LoVo (cell line): Measurements from ENCODE around the gene ARHGAP20.
"Not testable (repeated sequence)": the region's sequence is repeated elsewhere in the genome, so short reads cannot be mapped to it uniquely, and the experiment has no call there.

Experiments
- DNase-seq: peaks from one replicate; pipeline ENCODE4 v3.0.0-alpha.2; 2016; ENCODE audit warnings: low spot score

The ARHGAP20 gene

DNA sequence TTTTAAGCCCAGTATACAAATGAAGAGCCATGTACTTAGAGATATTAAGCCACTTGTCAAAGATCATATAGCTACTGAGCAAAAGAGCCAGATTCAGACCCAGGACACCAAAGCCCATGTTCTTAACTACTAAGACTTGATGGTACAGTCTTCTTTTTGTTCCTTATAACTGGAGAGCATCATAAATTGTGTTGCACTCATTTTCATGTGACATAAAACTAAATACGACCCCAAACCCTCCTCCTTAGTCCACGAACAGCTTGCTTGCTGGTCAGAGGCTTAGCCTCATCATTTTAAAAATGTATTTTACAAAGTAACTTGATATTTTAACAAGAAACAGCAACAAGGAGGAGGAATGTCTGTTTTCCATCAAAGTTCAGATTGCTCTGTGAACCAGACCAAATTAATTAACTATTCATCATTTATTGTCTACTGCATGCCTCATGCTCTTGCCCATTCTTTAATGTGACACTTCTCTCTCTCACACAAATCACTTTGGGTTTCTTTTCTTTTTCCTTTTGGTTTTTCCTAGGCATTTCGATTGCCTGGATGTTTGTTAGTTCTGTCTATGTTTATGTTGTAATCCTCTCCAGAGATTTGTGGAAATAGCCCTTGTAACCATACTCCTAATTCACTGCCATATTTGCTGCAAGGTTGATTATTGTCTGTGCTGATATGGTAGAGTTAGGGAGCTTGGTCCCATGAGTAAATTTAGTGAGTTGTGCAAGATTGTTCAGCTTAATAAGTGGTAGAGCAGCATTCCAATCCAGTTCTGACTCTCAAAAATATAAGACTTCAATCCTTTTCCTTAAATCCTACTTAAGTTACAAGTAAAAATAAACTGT, 8.4 kb upstream of the ARHGAP20 start:
- DNase-seq, result no peak

DNA sequence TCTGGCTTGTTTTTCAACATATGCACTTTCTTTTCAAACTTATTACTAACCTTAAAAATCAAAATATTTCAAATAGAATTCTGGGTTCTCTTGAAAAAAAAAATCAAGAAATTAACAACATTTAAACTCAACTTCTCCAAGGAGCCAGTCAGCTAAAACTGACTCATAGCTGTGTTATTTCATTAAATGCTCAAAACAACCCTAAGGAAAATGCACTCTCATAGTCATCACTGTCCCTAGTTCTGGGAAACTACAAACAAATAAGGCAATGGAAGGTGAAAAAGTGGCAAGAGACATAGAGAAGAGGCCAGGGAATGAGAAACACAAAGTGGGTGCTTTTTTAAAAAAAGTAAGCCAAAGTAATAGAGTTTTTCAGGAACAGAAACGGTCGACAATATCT, 4.1 kb upstream of the ARHGAP20 start:
- DNase-seq, result no peak

DNA sequence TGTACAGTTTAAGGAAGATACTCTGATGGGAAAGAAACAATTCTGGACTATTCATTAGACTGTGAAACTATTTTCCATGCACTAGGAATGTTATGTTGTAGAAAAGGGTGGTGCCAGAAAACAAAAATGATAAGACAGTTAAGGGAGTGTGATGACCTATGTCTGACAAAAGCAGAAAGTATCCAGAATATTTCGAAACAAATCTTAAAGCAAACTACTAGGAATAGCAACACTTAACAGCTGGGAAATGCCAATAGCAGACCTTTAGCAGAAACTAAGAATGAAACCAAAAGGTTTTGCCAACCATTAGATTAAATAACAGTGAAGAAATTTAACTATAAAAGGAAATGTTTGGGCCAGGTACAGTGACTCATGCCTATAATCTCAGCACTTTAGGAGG, 3.3 kb upstream of the ARHGAP20 start:
- DNase-seq, result no peak

DNA sequence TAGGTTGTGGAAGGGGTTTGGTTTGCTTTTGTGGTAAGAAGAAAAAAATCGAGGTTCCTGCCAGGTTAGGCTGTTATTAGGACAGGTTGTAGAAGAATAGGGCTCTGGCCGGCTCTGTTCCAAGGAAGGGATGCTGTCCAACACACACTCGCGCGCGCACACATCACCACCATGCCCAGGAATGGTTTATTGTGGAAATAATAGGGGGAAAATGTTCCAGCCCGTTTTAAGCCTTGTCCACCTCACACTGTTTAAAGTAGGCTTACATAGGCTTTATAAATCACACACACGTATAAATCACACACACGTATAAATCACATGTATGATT, 1.2 kb upstream of the ARHGAP20 start:
- no peak for DNase-seq

DNA sequence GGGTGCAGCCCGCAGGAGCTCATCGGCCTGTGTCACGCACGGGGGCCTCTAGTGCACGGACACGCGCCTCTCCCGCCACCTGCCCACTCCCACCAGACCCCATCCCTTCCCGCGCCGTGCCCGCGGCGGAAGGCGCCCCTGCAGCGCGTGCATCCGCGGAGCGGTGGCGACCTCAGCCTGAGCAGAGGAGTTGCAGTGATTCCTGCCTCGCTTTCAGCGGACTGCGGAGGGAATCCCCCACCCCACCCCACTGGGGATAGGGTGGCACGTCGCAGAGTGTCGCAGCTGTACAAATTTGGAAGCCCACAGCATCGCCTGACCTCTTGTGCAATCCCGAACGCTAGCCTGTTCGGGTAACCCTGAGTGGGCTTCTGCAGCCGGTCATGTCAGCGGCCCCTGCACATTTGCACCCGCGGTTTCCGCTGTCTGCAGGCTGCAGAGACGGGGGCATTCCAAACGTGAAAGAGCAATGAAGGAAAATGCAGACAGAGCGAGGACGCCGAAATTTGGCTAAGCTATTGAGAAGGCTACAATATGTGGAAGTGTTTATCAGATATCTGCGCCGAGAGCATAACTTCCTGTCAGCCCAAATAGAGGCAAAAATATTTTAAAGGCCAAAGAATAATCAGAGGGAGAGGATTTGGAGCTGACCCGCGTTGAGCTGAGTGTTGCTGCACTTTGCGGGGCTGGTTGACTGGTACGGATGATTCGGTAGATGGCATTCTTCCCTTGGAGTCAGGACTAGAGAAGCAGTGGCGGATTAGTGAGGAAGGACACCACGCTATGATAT, 617 bp upstream of the ARHGAP20 start:
- DNase-seq, result no peak

DNA sequence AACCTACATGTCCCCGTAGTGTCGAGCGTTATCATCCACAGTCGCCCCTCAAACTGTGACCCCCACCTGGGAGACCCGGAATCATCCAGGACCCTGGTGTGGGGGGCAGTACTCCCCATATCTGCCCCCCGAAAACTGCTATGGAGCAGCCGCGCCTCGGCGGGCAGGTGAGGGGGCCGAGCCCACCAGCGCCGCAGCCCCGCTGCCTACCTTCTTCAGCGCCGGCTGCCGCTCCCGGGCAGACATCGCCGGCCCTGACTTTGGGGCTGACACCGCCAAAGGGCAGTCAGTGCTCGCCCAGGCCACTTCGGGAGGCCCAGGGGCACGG, 825 bp downstream of the ARHGAP20 start:
- no peak for DNase-seq

DNA sequence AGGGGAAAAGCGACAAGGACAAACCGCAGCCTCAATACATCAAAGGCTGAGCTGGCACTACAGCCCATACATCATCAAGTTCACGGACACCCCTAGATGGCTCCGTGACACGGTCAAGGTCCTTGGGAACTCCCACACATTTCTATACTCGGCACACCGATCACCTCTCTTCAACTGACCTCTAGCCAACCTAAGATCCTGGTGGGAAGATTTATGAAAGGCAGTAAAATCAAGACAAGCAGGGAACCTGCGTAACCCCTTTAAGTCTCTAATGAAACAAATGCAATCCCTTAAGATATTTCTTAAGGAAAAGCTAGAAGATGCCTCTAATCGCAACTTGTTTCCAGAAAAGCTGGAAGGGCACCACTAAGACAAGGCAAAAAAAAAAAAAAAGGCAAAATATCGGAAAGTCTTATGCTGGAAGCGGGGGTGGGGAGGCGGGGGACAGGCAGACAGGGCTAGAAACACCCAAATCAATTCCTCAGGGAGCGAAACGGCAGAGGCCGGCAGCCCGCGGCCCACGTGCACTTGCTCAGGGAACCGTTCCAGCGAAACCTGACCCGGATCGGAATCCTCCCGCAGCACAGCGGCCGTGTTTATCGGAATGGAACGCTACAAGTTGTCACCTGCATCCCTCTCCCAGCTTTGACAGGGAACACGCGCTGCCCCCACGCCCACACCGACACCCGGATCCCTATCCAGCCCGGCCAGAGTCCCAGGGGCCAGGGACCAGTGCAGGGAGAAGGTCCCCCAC, 1.4 kb downstream of the ARHGAP20 start:
- DNase-seq, result no peak

DNA sequence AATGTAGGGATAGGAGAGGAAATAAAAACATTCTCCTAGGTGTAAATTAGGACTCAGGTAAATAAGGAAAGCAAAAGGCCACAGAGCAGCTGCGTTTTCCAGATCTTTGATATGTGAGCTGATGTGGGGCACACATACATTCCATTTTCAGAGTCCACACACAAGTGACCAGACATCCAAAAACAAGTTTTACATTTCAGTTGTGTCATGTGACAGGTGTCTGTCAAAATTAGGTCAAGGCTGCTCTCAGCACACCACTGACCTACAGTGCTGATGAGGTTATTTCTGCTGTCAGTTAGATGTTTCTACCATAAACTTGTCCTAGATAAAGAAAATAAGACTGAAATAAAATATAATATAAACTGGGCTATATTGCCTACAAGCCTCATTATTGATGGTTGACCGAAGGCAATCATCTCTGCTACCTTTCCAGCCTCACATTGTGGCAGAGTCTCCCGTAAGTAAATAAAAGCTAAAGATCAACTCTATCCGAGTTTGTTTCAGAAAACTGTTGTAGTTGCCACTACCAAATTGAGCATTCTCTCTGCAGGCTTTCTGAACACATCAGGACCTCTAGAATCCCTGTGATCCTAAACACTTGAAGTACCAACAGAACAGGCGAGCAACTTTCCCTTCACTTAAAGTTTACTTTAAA, 7.9 kb downstream of the ARHGAP20 start:
- no peak for DNase-seq

DNA sequence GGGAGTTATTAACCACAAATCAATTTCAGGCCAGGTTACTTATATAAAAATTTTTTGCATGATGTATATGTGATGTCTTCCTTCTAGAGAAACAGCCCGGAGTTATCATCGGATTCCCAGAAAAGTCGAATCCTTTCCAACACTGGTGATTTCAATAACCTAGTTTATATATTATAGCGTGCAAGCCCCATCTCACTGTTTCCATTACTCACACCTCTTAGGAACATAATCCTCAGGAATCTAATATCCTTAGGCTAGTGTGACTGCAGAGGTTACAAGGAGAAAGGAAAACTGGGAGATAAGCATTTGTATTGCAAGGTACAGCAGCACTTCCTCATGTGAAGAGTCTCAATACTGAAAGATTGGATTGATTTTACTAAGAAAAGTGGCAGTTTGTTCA, 20.3 kb downstream of the ARHGAP20 start:
- DNase-seq, result no peak

DNA sequence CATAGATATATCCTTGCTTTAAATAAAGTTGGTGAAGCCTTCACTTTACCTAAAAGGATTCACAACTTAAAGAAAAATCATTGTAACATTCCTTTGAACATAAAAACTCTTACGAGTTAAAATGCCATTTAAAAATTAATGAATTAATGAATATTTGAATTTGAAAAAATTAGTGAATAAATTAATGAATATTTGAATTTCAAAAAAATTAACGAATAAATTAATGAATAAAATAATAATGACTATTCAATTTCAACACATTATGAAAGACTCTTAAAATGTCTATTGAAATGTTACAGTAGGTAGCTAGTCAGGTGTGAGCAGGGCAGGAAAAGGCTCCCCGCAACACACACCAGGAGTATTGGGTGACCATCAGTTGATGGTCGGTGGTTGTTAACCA, 22.9 kb downstream of the ARHGAP20 start:
- DNase-seq, result no peak

DNA sequence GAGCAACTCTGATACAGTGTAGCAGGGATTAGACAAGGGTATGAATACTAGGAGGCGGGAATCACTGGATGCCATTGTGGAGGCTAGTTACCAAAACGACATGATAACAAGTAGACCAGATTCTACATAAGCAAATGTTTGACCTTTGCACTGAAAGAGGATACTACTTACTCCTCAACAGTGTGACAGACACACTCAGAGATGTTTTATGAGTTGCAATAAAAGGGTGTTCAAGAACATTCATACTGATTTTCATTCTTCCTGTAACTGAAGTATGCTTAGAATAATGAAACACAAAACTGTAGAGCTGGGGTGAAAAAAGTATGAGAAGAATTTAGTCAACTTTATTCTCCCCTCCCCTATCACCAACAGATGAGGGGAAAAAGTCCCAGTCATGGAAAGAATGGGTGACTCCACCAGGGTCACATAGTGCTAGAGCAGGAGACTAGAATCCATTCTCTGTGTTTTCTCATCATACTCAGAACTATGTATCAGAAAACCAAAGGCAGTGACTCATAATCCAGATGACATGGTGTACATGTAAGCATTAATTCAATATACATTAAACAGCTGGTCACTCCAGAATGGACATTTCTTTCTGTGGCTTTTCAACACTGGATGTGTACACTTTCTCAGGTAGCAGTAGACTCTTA, 32.8 kb downstream of the ARHGAP20 start:
- no peak for DNase-seq

DNA sequence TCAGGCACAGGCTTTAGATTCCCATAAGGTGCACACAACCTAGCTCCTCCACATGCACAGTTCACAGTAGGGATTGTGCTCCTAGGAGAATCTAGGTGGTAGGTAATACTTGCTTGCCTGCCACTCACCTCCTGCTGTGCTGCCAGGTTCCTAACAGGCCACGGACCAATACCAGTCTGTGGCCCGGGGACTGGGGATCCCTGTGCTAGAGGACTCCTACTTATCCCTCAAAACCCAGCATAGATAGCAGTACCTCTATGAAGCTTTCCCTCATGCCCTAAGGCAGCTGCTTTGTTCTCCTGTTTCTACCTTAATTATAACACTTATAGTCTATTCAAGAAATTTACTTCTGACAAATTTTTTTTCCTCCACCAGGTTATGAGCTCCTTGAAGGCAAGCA, 36.7 kb downstream of the ARHGAP20 start:
- DNase-seq, result no peak

DNA sequence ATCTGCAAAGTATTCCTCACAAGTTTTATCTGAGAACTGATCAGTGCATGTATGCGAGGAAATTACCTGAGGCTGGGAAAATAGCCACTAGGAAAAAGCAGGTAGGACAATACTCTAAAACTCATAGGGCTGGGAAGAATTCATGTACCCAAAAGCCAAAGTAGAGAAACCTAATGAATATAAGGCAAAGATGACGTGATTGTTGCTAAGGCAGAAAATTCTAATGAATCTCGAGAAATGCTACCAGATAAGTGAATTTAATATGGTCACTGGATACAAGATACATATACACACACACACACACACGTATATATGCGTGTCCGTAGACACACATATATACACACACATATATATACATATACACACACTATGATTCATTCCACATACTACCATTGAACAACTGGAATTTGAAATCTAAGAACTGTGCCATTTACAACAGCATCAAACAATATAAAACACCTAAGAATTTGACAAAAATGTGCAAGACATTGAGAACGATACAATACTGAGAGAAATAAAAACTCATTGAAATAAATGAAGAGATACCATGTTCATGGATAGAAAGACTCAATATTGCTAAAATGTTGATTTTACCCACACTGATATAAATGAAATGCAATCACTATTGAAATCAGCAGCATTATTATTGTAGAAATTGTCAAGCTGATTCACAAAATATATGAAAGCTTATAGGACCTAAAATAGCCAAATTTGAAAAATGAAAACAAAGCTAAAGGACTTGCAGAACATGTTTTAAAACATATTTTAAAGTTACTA, 46.4 kb downstream of the ARHGAP20 start:
- DNase-seq, result no peak

DNA sequence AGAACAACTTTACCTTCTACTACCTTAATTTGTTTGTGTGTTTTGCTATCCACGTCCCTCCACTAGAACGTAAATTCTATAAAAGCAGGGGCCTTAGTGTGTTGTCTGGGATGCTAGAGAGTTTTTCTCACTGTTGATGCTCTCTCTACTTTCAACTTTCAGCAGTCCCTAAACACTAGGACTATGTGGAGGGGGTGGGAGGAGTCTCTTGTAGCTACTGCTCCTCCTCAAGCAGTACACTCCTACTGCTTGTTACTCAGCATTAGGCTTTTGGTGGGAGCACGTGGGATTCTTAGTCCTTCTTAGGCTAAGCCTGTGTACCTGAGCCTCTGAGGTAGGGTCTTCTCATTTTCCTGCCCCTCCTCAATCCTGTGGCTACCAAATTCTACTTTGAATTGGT, 56.3 kb downstream of the ARHGAP20 start:
- no peak for DNase-seq

DNA sequence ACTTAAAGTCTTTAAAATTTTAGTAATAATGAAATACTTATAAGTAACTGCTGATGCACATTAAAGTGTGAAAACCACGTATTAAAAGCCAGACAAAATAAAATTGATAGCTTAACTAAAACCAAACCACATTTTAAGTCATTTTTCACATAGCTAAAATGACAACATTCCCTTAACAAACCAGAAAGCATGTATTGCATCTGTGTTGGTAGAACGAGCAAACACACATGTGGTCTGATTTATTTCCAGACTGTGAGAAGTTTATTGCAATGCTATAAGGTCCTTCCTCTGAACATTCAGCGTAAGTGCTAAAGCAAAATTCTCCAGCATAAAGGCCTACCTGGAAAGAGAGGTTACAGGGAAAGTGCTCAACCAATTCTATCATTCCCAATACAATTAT, 57.8 kb downstream of the ARHGAP20 start:
- DNase-seq, result no peak

DNA sequence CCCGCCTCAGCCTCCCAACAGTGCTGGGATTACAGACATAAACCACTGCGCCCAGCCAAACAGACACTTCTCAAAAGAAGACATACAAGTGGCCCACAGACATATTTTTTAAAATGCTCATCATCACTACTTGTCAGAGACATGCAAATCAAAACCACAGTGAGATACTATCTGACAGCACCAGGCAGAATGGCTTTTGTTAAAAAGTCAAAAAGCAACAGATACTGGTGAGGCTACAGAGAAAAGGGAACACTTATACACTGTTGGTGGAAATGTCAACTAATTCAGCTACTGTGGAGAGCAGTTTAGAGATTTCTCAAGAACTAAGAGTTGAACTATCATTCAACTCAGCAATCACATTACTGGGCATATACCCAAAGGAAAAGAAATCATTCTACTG, 67.0 kb downstream of the ARHGAP20 start:
- no peak for DNase-seq

DNA sequence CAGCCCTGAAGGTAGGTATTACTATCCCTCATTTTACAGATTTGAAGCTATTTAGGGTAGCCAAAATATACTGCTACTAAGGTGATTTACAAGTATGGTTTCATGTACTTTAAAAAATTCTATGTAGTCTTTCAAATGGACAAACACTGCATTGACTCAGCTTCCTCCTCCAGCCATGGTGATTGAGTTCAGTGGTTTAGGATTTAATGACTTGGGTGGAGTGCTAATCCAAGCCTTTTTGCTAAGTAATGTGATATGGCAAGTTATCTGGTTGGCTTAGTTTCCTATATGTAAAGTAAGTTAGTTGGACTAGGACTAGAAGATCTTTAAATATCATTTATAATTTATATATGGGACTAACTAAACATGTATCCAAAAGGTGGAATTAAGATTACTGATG, 77.9 kb downstream of the ARHGAP20 start:
- DNase-seq, result no peak

DNA sequence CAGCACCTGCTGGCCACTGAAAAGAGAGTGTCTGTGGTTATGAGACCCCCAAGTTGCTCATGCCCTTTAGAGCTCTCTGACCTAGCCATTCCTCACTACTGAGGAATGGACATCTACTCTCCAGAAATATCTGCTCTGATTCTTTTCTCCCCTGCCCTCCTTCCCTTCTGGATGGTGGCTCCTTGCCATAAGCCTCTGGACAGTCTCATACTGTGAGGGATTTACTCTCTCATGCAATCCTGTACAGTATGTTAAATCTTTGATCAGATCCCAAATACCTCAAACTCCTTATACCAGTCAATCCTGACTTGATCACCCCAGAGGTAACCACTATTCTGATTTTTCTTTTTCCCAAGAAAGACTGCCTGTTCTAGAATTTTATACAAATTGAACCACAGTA, 80.7 kb downstream of the ARHGAP20 start:
- no peak for DNase-seq

DNA sequence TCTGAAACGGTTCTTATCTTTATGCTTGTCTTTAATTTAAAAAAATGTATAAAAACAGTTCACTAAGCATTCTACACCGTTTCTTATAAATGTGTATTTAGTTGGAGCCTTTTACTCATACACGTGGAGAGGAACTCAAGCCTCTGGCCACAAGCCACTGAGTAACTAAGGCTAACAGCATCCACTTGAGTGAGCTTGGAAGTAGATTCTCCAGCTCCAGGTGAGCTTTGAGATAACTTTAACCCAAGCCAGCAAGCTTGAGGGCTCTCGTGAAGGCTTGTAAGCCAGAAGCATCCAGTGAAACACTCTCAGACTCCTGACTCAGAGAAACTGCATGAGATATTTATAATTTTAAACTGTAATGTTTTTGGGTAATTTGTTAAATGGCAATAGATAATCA, 82.6 kb downstream of the ARHGAP20 start:
- DNase-seq, result no peak

DNA sequence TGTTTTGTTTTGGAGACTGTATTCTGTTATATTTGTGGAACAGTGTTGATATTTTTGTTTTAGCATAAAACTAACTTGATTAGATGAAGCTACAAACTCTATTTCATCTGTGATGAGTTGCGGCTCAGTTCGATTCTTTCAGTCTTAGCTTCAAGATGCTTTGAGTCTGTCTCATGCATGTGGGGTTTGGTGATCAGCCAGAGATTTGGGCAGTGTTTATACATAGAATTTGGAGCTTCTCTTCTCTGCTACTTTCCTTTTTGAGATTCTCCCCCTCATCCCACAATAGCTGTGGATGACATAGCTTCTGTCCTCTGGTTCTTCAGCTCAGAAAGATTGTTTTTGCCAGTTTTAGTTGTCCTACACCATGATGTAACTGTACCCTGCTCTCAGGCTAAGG, 90.4 kb downstream of the ARHGAP20 start:
- DNase-seq, result no peak

DNA sequence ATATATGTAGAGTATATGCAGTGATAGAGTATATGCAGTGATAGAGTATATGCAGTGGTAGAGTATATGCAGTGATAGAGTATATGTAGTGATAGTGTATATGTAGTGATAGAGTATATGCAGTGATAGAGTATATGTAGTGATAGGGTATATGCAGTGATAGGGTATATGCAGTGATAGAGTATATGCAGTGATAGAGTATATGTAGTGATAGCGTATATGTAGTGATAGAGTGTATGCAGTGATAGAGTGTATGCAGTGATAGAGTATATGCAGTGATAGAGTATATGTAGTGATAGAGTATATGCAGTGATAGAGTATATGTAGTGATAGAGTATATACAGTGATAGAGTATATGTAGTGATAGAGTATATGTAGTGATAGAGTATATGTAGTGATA, 92.9 kb downstream of the ARHGAP20 start:
- not testable (repeated sequence) for DNase-seq
